ENCODE measurements around the gene BTNL9.
"Not testable (repeated sequence)": the region's sequence is repeated elsewhere in the genome, so short reads cannot be mapped to it uniquely, and the experiment has no call there.

The BTNL9 gene

DNA sequence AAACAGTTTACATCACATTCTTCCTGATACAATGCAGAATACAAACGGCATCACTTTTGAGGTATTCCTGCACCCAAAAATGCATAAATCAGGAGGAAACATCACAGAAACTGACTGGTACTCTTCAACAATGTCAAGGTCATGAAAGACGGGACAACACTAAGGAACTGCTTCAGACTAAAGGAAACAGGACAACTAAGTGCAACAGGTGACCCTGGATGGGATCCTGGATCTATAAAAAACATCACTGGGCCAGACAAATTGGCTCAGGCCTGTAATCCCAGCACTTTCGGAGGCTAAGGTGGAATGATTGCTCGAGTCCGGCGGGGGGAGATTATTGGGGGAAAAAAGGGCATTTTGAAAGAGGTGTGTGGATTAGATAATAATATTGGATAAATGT lies 22.6 kb downstream of the BTNL9 start:
- no peak for DNase-seq

DNA sequence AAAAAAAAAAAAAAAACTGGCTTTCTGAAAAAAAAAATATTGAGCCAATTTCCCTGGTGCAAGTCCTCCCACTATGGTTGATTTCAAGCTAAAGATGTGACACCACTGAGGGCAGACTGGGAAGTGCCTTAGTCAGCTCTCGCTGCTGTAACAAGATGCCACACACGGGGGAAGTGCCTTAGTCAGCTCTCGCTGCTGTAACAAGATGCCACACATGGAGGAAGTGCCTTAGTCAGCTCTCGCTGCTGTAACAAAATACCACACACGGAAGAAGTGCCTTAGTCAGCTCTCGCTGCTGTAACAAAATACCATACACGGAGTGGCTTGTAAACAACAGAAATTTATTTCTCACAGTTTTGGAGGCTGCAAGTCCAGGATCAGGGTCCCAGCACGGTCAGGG lies 23.4 kb downstream of the BTNL9 start:
- no peak for DNase-seq

DNA sequence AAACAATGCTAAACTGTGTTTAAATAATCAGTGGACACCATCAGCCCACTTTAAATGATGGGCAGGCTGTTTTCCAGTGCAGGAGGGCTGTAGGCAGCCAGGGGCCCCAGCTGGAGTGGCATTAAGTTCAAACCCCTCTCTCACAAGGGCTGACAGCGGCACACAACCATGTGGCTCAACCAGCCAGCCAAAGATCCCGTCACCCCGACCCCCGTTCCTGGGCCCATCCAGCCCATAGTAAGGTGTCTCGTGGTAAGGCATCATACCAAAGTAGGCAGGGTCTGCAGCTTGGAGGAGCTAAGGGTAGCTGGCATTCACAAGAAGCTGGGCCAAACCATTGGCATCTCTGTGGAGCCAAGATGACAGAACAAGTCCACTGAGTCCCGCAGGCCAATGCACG lies 24.9 kb downstream of the BTNL9 start:
- no peak for DNase-seq

DNA sequence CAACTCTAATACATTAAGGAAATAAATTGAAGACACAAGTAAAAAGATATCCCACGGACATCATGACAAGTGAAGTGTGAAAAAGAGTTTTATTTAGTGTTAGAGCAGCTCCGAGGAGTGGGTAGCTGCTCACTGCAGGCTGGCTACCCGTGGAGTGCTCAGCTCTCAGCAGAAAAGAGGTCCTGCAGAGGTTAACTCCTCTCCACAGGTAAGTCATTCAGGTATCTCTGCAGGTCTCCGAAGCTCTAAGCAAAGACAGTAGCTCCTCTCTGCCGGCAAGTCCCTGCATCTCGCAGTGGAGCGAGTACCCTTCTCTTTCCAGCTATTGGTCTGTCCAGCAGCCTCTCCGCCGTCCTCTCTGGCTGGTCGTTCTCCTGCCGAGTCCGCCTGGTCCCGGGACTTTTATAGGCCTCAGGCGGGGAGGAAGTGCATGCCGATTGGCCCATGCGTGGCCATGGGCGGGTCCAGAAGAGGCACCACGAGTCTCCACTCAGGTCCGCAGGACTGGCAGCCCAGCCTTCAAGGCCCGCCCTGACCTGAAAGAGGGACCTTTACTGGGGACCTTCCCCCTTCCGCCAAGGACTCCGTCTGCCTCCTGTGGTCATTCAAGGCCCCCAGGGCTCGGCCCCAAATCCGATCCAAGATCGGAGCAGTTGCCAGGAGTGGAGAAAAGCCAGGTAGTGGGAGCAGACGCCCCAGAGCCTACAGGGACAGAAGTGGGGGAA lies 29.9 kb downstream of the BTNL9 start:
- no peak for DNase-seq

DNA sequence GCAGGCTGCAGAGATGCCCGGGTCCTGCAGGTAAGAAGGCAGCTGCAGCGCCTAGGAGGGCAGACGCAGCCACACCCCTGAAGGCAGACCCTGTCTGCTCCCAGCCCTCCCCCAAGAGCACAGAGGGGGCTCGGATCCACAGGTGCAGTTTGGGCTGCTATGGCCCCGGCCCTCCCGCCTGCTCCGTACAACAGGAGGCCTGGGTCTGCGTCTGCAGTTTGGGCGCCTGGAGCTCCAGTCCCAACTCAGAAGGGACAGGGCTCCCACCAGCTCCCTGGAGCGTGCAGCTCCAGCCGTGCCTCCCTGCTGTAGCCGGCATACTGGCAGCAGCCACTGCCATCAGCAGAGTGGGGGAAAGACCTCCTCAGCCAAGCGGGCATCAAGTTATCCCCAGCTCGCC lies 30.5 kb downstream of the BTNL9 start:
- no peak for DNase-seq

DNA sequence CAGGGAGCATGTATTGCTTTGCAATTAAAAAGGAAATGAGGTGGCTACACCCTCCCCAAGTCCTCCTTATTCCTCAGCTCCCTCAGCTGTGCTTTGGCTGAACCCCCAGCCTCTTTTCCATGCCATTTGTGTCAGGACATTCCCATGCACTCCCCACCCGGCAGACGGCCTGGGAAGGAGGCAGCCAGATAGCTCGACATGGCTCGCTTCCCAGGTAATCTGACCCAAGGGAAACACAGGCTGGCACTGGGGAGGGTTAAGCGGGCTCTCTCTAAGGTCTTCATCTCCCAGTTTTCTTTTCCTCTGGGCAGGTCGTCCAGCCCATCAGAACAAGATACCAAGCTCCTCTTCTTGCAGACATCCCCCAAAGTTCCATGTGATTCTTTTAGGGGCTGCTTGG lies 31.2 kb downstream of the BTNL9 start:
- no peak for DNase-seq

DNA sequence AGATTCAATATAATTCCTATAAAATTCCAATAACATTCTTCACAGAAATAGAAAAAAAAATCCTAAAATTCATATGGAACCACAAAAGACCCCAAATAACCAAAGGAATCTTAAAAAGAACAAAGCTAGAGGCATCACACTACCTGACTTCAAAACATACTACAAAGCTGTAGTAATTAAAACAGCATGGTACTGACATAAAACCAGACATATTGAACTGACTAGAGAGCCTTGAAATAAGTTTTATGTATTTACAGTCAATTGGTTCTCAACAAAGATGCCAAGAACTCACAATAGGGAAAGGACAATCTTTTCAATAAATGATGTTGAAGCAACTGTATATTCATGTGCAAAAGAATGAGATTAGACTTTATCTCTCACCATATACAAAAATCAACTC lies 36.9 kb downstream of the BTNL9 start:
- DNase-seq, result no peak

DNA sequence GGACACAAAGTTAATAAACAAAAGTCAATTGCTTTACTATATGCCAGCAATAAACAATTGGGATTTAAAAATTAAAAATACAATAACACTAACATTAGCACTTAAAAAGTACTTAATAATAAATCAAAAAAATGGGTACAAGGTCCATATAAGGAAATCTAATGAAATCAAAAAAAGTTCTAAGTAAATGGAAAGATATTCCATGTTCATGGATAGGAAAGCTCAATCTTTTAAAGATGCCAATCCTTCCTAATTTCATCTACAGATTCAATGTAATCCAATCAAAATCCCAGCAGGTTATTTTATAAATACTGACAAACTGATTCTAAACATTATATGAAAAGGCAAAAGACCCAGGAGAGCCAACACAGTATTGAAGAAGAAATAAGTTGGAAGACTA lies 41.9 kb downstream of the BTNL9 start:
- no peak for DNase-seq

DNA sequence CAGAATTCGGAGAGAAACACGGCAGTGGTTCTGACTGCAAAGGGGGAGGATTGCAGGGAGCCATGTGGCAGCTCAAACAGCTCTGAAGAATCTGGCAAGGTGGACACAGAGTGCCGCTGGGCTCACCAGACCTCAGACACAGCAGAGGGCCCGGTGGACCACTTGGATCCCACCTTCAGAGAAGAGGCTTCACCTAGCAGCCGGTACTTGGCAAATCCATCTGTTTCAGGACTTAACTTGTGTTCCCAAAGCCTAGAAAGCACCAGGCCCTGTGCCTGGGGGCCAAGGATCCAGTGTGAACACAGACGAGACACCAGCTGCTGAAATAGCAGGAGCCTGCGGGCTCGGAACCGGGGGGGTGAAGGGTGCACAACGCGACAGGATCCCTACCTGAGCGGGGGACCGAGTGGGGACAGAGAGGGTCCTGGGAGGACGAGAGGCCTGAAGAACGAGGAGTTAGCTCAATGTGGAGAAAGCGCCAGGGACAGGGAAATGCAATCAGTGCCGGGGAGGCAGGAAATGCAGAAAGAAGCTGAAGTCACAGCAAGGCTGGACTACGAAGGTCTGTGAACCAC lies 44.6 kb downstream of the BTNL9 start:
- no peak for DNase-seq

DNA sequence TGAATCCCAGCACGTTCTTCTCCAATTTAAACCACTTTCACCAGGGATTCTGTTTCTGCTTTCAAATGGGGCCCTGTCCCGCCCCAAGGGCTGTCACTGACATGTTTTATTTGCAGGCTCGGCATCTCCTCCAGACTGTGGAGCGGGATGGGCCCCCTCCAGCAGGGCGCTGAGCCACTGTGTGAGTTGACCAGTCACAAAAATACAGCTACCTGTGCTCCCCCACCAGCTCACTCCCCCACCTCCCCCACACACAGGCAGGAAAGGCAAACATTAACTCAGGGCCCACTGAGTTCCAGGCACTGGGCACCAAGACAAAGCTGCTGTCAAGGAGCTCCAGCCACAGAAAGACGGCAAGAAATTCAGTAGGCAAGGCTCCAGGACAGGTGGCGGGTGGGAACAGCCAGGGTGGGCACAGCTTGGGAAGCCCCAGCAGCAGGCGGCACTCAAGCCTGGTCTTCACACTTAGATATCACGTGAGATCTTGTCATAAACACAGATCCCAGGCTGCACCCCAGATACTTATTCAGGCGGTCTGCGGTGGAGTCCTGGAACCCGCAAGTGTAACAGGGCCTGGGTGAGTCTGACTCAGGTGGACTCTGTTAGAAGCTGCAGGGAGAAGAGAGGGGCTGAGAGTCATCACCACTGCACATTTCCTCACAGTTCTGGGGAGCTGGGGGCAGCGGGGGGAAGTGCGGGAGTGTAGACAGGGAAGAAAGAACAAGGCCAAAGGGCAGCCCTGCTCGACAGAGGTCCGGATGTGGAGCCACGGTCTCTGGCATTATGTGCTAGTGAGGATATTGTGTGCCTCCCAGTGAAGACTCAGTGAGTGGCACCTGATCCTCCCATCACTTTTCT lies 46.2 kb downstream of the BTNL9 start:
- no peak for DNase-seq

DNA sequence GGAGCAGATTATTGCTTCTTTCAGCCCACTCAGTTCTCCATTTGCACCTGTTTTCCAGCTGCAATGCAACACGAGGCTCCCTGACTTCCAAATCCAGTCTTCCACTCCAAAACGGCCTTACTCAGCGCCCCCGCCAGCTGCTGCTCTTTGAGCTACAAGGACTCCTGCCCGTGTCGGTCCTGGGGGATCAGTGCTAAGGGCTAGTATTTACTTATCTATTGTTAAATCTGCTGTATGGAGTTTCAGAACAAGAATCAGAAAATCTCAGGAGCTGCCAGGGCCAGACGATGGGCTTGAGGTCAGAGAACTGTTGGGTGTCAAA lies 46.8 kb downstream of the BTNL9 start:
- no peak for DNase-seq

DNA sequence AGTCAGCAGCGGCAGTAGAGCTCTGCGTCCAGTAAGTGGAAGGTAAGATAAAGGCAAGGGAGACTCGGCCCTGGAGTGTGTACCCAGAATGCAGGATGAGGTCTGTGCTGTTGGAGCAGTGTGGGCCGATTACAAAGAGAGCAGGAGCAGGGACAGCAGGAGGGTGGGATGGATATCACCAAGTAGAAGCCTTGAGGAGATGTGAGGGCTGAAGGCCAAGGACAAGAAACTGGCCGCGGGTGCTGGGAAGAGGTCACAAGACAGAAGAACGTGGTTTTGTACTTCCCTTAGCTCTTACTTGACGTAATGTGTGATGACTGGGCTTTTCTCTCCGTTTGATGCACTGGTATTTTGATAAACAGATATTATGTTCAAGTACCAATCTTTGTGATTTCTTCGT lies 47.2 kb downstream of the BTNL9 start:
- no peak for DNase-seq

DNA sequence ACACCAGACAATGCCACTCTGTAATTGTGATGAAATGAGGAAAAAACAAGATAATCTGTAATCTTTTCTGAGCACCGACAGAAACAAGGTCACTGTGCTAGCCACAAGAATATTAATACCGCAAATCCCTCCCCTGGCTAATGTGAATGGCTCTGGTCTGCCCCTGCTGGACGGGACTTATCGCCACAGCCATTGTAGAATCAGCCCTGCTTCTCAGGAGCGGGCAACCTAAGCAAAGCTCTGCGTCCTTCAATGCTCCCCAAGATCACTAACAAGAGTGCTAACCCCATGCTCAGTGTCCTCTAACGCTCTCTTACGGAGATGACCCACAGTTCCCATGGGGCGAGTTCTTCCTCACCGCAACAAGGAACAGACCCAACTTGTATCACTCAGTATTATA lies 48.2 kb downstream of the BTNL9 start:
- DNase-seq, result no peak

DNA sequence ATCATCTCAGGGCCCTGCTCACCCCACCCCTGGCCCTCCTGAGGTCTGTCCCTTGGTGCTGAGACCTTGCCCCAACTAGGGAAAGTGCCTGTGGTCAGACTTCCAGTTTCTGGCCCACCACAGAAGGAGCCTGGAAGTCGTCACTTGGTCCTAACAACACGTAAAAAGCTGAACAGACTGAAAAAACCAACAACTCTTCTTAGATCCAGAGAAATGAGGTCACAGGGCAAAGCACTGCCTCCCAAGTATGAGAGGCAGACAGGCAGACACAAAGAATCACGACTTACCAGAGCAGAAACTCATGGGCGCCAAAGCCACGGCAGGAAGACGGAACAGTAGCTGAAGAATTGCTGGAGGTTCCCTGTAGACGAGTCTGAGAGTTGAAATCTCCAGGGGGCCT lies 52.4 kb downstream of the BTNL9 start:
- DNase-seq, result no peak

DNA sequence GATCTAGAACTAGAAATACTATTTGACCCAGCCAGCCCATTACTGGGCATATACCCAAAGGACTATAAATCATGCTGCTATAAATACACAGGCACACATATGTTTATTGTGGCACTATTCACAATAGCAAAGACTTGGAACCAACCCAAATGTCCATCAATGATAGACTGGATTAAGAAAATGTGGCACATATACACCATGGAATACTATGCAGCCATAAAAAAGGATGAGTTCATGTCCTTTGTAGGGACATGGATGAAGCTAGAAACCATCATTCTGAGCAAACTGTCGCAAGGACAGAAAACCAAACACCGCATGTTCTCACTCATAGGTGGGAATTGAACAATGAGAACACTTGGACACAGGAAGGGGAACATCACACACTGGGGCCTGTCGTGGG lies 55.1 kb downstream of the BTNL9 start:
- not testable (repeated sequence) for DNase-seq

DNA sequence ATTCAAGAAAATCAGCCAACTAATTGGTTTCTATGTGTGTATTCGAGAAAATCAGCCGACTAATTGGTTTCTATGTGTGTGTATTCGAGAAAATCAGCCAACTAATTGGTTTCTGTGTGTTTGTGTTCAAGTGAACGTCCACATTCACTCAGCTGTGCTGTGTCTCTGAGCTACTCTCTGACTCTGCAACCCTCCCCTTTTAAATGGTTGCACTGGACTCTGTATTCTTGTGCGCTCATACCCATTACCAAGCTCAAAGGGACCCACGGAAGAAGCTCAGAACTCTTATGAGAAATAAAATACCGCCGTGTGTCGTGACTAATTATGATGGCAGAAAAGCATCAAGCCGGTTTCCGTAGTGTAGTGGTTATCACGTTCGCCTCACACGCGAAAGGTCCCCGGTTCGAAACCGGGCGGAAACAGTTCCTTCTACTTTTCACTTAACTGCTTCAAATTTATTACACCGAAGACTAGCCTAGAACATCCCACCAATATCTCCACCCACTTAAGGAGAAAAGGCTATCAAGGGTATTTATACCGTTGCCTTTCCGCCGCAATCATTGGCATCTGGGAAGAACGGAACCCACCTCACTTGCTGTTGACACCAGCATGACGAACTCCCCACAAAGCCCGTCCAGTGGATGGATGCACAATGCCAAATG lies 56.8 kb downstream of the BTNL9 start:
- DNase-seq, result not testable (repeated sequence)

DNA sequence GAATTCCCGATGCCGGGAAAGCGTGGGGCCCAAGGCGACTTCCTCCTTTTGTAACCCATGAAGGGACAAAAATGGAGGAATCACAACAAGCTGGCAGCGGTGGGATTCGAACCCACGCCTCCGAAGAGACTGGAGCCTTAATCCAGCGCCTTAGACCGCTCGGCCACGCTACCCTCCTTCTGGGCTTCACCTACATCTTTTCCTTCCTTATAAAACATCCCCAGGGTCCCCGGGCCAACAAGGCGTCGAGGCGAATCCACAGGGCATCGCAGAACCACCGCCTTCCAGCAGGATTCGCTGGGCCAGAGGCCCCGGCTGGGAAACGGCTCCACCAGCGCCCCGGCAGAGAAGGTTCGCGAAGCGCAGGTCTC lies 57.3 kb downstream of the BTNL9 start:
- DNase-seq, result not testable (repeated sequence)

DNA sequence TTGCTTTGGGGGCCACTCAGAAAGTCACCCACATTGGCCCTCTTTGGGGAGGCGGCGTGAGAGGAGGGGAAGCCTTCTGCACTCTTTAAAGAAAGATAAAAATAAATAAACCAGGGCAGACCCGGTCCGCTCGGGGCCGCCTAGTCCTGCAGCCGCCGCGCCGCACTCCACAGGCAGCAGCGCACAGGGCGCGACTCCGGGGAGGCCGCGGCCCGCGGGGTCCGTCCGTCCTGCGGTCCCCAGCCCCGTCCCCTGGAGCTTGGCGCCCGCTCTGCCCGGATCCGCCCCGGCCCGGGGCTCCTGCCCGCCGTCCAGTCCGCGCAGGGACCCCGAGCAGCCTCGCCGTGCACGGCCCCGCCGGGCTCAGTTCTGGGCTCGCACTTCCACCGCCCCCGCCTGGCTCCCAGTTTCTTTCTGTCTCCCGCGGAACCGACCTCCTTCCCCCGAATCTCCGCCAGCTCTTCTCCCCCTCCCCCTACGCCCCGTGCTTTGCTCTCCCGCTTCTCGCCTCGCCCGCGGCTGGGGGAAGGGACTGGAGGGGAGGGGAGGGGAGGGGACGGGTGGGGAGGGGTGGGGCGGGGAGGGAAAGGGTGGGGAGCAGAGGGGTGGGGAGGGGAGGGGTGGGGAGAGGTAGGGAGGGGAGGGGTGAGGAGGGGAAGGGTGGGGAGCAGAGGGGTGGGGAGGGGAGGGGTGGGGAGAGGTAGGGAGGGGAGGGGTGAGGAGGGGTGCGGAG lies 57.9 kb downstream of the BTNL9 start:
- DNase-seq, result not testable (repeated sequence)

DNA sequence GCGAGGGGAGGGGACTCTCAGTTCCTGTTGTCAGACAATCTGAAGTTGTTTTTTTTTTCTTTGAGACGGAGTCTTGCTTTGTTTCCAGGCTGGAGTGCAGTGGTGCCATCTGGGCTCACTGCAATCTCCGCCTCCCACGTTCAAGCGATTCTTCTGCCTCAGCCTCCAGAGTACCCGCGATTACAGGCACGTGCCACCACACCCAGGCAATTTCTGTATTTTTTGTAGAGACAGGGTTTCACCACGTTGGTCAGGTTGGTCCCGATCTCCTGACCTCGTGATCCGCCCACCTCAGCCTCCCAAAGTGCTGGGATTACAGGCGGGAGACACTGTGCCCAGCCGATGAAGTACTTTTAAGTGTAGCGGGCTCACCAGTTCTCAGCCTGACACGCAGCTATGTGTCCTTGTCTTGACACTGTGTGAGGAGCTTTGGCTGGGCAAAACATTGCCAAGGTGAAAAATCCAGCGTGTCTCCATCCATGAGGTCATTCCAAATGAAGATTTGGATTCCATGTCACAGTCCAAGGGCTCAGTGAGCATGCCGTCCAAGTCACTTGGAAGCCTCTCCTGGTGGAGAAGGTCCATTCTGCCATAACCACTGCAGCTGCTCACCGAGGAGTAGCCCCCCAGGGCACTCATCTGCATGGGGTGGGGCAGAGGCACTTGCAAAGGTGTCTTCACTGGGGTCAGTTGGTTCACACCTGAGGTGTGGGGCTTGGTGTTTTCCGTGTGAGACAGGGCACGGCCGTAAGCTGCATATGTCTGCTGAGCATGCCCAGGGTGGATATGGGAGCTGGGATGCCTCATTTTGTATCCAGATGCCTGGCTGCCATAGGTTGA lies 58.9 kb downstream of the BTNL9 start:
- DNase-seq, result no peak

DNA sequence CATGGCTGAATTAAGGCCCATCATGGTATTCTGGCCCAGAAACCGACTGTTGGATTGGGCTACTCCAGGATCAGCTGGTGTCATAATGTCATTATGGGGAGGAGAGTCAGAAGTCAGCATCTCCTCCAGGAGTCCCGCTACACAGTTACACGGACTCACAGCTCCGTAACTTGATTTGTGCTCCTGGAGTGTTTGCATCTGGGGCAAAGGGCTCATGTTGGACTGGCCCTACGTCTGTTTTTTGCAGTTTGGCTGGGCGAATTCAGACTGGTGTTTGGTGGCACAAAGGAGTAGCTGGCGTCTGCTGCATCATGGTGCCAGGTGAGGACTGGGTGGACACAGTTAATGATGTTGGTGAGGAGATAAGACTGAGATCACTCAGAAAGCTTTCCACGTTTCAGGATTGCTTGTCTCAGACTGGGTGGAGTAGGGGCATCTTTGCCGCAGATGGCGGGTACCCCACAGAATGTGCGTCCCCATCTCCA lies 59.6 kb downstream of the BTNL9 start:
- DNase-seq, result no peak

DNA sequence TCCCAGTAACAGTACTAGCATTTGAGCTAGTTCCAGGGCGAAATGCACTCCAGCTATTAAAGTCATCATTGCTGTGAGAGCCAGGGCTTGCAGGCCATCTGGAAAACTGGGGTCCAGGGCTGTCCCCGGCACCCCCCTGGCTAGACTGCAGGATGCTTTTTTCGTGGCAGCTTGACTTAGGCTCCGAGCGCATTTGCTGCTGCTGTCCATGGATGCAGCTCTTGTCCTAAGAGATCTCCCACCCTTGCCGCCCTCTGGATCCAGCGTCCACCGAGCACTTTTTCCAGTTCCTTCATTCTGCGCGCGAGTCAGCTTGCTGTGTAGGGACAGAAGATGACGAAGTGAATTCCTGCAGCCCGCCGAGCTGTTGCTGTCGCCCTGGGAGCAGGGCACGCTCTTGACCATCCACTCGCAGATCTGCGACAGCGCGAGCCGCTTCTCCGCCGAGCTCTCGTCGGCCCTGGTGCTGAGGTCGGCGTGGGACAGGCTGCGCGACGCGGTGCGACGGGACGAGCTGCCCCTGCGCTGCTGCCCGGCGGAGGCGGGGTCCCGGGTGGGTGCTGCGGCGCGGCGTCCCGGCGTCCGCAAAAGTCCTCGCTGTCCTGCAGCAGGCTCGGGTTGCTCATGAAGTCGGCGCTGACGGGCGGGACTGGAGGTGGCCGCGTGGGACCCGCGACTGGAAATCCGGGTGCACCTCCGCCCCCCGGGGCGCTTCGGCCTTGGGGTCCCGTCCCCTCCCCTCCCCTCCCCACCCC lies 60.2 kb downstream of the BTNL9 start:
- DNase-seq, result no peak

Data from CD4-positive, alpha-beta T cell treated with Interleukin-4 for 4 hours (primary cell).